Suppressor macrophage treated with lipopolysaccharide for 4 hours (primary cell): ENCODE measurements around the gene MEGF11.

Source experiments
- DNase-seq: peaks from one replicate; pipeline ENCODE4 v3.0.0-alpha.2; 2020

Gene MEGF11

GRCh38 chr15:65960586-65960985 lies 293.0 kb downstream of the MEGF11 start:
- DNase-seq: no peak

- DNase-seq: no peak
These were observed 294.7 kb downstream of the MEGF11 start for GRCh38 chr15:65958835-65959234.

GRCh38 chr15:65957451-65957850 lies 296.1 kb downstream of the MEGF11 start:
- DNase-seq: no peak

- no peak for DNase-seq
These were observed 296.7 kb downstream of the MEGF11 start for GRCh38 chr15:65956899-65957298.

- no peak for DNase-seq
These were observed 297.2 kb downstream of the MEGF11 start for GRCh38 chr15:65956307-65956706.

GRCh38 chr15:65954289-65954741 lies 299.2 kb downstream of the MEGF11 start:
- no peak for DNase-seq

- no peak for DNase-seq
These were observed 299.9 kb downstream of the MEGF11 start for GRCh38 chr15:65953622-65954021.

GRCh38 chr15:65952391-65953053 lies 301.0 kb downstream of the MEGF11 start:
- peak; percentile 7 for DNase-seq

- no peak for DNase-seq
These were observed 302.5 kb downstream of the MEGF11 start for GRCh38 chr15:65951007-65951406.

GRCh38 chr15:65949491-65949890 lies 304.1 kb downstream of the MEGF11 start:
- no peak for DNase-seq

GRCh38 chr15:65949011-65949410 lies 304.5 kb downstream of the MEGF11 start:
- DNase-seq: no peak

- no peak for DNase-seq
These were observed 305.2 kb downstream of the MEGF11 start for GRCh38 chr15:65948383-65948782.

- no peak for DNase-seq
These were observed 306.5 kb downstream of the MEGF11 start for GRCh38 chr15:65947041-65947440.

GRCh38 chr15:65945616-65946015 lies 307.9 kb downstream of the MEGF11 start:
- no peak for DNase-seq

GRCh38 chr15:65944404-65944803 lies 309.1 kb downstream of the MEGF11 start:
- no peak for DNase-seq

- no peak for DNase-seq
These were observed 311.1 kb downstream of the MEGF11 start for GRCh38 chr15:65942436-65942835.

- no peak for DNase-seq
These were observed 313.0 kb downstream of the MEGF11 start for GRCh38 chr15:65940618-65940909.

- peak; percentile 7 for DNase-seq
These were observed 313.5 kb downstream of the MEGF11 start for GRCh38 chr15:65939901-65940617.

GRCh38 chr15:65938604-65939003 lies 314.9 kb downstream of the MEGF11 start:
- DNase-seq: no peak

GRCh38 chr15:65937476-65937875 lies 316.1 kb downstream of the MEGF11 start:
- DNase-seq: no peak

GRCh38 chr15:65937054-65937453 lies 316.5 kb downstream of the MEGF11 start:
- DNase-seq: no peak

- no peak for DNase-seq
These were observed 317.3 kb downstream of the MEGF11 start for GRCh38 chr15:65936282-65936681.

- DNase-seq: no peak
These were observed 318.2 kb downstream of the MEGF11 start for GRCh38 chr15:65935391-65935790.

- DNase-seq: no peak
These were observed 322.3 kb downstream of the MEGF11 start for GRCh38 chr15:65931221-65931620.

- DNase-seq: no peak
These were observed 323.4 kb downstream of the MEGF11 start for GRCh38 chr15:65930134-65930533.
